ENCODE measurements around the gene KLF16.

KLF16 gene

GRCh38 chr19:1843116-1843515, 20.3 kb downstream of the KLF16 start:
- Histone ChIP-seq H3K9ac (peak overlapping the region; percentile 67 to 100 (median 99)), H3K27ac (peak overlapping the region; percentile 60 to 100 (median 78)), H3K9me3 (replicated peaks in 1 of 11) (no peaks in the 10 kb centered on the region), H3K36me3 (peaks cover 6 to 55% (median 45%) of the 10 kb centered on the region in 11 experiments; a peak in 20 of 22 replicates), H3K4me2 (peak overlapping the region; percentile 95 to 100 (median 97)), H3K27me3 (no peaks in the 10 kb centered on the region), H3K4me3 (peak overlapping the region; percentile 48 to 65 (median 57)), H3K4me1 (peaks cover 89 to 95% (median 93%) of the 10 kb centered on the region in 10 experiments), H4K20me1 (peaks cover 68 to 100% (median 100%) of the 10 kb centered on the region in 11 experiments)
- no peak for TF ChIP-seq Cebpa-rat (IDR thresholded peaks at IDR 0.05)

- H3K9ac ChIP-seq, result peak overlapping the region; percentile 67 to 100 (median 99)
- H3K36me3 ChIP-seq, result peaks cover 6 to 64% (median 51%) of the 10 kb centered on the region in 11 experiments; a peak in 20 of 22 replicates
- H4K20me1 ChIP-seq, result peaks cover 71 to 100% (median 100%) of the 10 kb centered on the region in 11 experiments
- H3K4me1 ChIP-seq, result peaks cover 91 to 100% (median 98%) of the 10 kb centered on the region in 10 experiments
- H3K4me3 ChIP-seq, result peak overlapping the region; percentile 37 to 65 (median 57)
- peak overlapping the region; percentile 95 to 100 (median 97) for H3K4me2 ChIP-seq
- H3K27me3 ChIP-seq, result no peaks in the 10 kb centered on the region
- TF ChIP-seq Cebpa-rat (IDR thresholded peaks at IDR 0.05), result no peak
- peak overlapping the region; percentile 49 to 100 (median 76); a peak in 21 of 22 replicates for H3K27ac ChIP-seq
- H3K9me3 ChIP-seq (replicated peaks in 1 of 11), result no peaks in the 10 kb centered on the region
These were observed 22.0 kb downstream of the KLF16 start for GRCh38 chr19:1841209-1841924.

- H3K4me2 ChIP-seq, result peak overlapping the region; percentile 95 to 100 (median 97)
- peaks cover 88 to 100% (median 96%) of the 10 kb centered on the region in 10 experiments for H3K4me1 ChIP-seq
- H4K20me1 ChIP-seq, result peaks cover 71 to 100% (median 100%) of the 10 kb centered on the region in 11 experiments
- peak overlapping the region; percentile 67 to 100 (median 99) for H3K9ac ChIP-seq
- no peak for TF ChIP-seq Cebpa-rat (IDR thresholded peaks at IDR 0.05)
- peaks cover 6 to 64% (median 45%) of the 10 kb centered on the region in 11 experiments; a peak in 21 of 22 replicates for H3K36me3 ChIP-seq
- peak overlapping the region; percentile 37 to 65 (median 57) for H3K4me3 ChIP-seq
- H3K9me3 ChIP-seq (replicated peaks in 1 of 11), result no peaks in the 10 kb centered on the region
- peak overlapping the region; percentile 26 to 100 (median 72); a peak in 18 of 22 replicates for H3K27ac ChIP-seq
- no peaks in the 10 kb centered on the region for H3K27me3 ChIP-seq
These were observed 22.8 kb downstream of the KLF16 start for GRCh38 chr19:1840541-1841115.

GRCh38 chr19:1839658-1840540, 23.5 kb downstream of the KLF16 start:
- Histone ChIP-seq H3K27me3 (no peaks in the 10 kb centered on the region), H3K4me3 (peak overlapping the region in 7 of 10 experiments; percentile 42 to 65 (median 58); a peak in 8 of 20 replicates), H3K9me3 (replicated peaks in 1 of 11) (no peaks in the 10 kb centered on the region), H3K36me3 (peaks cover 4 to 64% (median 45%) of the 10 kb centered on the region in 11 experiments; a peak in 20 of 22 replicates), H3K4me2 (peak overlapping the region; percentile 95 to 100 (median 97)), H4K20me1 (peaks cover 71 to 100% (median 100%) of the 10 kb centered on the region in 11 experiments), H3K9ac (peak overlapping the region; percentile 67 to 100 (median 99); a peak in 17 of 22 replicates), H3K27ac (peak overlapping the region in 7 of 11 experiments; percentile 2 to 100 (median 49); a peak in 9 of 22 replicates), H3K4me1 (peaks cover 82 to 98% (median 93%) of the 10 kb centered on the region in 10 experiments)
- TF ChIP-seq Cebpa-rat (IDR thresholded peaks at IDR 0.05), result no peak

GRCh38 chr19:1837625-1838105, 25.7 kb downstream of the KLF16 start:
- H3K9ac ChIP-seq, result peak overlapping the region in 5 of 11 experiments; percentile 1 to 44 (median 39); a peak in 7 of 22 replicates
- H3K27me3 ChIP-seq, result no peaks in the 10 kb centered on the region
- no peaks in the 10 kb centered on the region for H3K9me3 ChIP-seq (replicated peaks in 1 of 11)
- TF ChIP-seq Cebpa-rat (IDR thresholded peaks at IDR 0.05), result no peak
- peak overlapping the region; percentile 16 to 100 (median 37); a peak in 18 of 22 replicates for H3K4me2 ChIP-seq
- no peak overlapping the region for H3K4me3 ChIP-seq
- peak overlapping the region in 1 of 11 experiments; percentile 12; a peak in 1 of 22 replicates for H3K27ac ChIP-seq
- H4K20me1 ChIP-seq, result peaks cover 85 to 100% (median 100%) of the 10 kb centered on the region in 11 experiments
- H3K36me3 ChIP-seq, result peaks cover 19 to 73% (median 61%) of the 10 kb centered on the region in 11 experiments
- H3K4me1 ChIP-seq, result peaks cover 60 to 94% (median 78%) of the 10 kb centered on the region in 10 experiments

- Histone ChIP-seq H3K4me2 (peak overlapping the region; percentile 16 to 100 (median 37); a peak in 21 of 22 replicates), H3K9me3 (replicated peaks in 1 of 11) (no peaks in the 10 kb centered on the region), H3K9ac (peak overlapping the region in 8 of 11 experiments; percentile 11 to 58 (median 44); a peak in 9 of 22 replicates), H3K27ac (peak overlapping the region in 3 of 11 experiments; percentile 22 to 37 (median 25); a peak in 3 of 22 replicates), H3K36me3 (peaks cover 24 to 77% (median 66%) of the 10 kb centered on the region in 11 experiments), H3K27me3 (no peaks in the 10 kb centered on the region), H4K20me1 (peaks cover 90 to 100% (median 100%) of the 10 kb centered on the region in 11 experiments), H3K4me1 (peaks cover 58 to 94% (median 73%) of the 10 kb centered on the region in 10 experiments), H3K4me3 (no peak overlapping the region)
- TF ChIP-seq Cebpa-rat (IDR thresholded peaks at IDR 0.05), result no peak
These were observed 26.2 kb downstream of the KLF16 start for GRCh38 chr19:1837222-1837565.

GRCh38 chr19:1836458-1837221, 26.7 kb downstream of the KLF16 start:
- peaks cover 95 to 100% (median 100%) of the 10 kb centered on the region in 11 experiments for H4K20me1 ChIP-seq
- H3K4me1 ChIP-seq, result peaks cover 58 to 94% (median 69%) of the 10 kb centered on the region in 10 experiments
- H3K9ac ChIP-seq, result peak overlapping the region in 10 of 11 experiments; percentile 11 to 58 (median 44); a peak in 13 of 22 replicates
- no peaks in the 10 kb centered on the region for H3K27me3 ChIP-seq
- H3K27ac ChIP-seq, result peak overlapping the region in 3 of 11 experiments; percentile 22 to 37 (median 25); a peak in 4 of 22 replicates
- H3K36me3 ChIP-seq, result peaks cover 29 to 83% (median 71%) of the 10 kb centered on the region in 11 experiments
- no peak for TF ChIP-seq Cebpa-rat (IDR thresholded peaks at IDR 0.05)
- no peak overlapping the region for H3K4me3 ChIP-seq
- H3K9me3 ChIP-seq (replicated peaks in 1 of 11), result no peaks in the 10 kb centered on the region
- H3K4me2 ChIP-seq, result peak overlapping the region; percentile 2 to 100 (median 33); a peak in 17 of 22 replicates

Measured in BLaER1 treated with 17β-estradiol and CSF1 and Interleukin-3, amounts not matched to agents 10 nM and 100 nM (cell line).